ENCODE results near the gene KCNH1.

The KCNH1 gene

DNA sequence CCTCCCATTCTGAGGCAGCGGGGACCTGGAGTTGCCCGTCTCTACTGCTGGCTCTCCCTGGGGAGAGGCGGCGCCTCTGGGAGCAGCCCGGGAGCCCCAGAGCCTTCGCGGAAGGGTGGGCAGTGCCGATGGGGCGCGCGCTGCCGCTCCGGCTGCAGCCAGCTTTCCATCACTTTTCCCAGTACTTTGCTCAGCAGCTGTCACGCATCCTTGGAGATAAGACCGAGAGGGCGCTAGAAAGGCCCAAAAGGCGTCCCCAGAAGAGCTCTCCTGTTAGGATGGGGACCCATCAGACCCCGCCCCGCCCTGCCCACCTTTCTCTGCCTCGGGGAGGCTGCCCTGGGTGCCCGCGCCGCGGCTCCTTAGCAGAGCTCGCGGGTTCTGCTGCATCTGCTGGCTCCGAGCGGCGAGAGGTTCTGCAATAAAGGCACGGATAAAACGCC is 534 bp downstream of the KCNH1 start:
- TF ChIP-seq RAD21 (IDR thresholded peaks at IDR 0.05; ENCODE audit: low read depth) (no peak), YY1 (IDR thresholded peaks at IDR 0.05; ENCODE audit: low read depth) (no peak), TEAD4 (IDR thresholded peaks at IDR 0.05) (no peak), TCF12 (IDR thresholded peaks at IDR 0.05; ENCODE audit: low read depth) (no peak), EGR1 (IDR thresholded peaks at IDR 0.05) (no peak)
- TF ChIP-seq, protein P1, sequence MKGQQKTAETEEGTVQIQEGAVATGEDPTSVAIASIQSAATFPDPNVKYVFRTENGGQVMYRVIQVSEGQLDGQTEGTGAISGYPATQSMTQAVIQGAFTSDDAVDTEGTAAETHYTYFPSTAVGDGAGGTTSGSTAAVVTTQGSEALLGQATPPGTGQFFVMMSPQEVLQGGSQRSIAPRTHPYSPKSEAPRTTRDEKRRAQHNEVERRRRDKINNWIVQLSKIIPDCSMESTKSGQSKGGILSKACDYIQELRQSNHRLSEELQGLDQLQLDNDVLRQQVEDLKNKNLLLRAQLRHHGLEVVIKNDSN (IDR thresholded peaks at IDR 0.05): no peak

DNA sequence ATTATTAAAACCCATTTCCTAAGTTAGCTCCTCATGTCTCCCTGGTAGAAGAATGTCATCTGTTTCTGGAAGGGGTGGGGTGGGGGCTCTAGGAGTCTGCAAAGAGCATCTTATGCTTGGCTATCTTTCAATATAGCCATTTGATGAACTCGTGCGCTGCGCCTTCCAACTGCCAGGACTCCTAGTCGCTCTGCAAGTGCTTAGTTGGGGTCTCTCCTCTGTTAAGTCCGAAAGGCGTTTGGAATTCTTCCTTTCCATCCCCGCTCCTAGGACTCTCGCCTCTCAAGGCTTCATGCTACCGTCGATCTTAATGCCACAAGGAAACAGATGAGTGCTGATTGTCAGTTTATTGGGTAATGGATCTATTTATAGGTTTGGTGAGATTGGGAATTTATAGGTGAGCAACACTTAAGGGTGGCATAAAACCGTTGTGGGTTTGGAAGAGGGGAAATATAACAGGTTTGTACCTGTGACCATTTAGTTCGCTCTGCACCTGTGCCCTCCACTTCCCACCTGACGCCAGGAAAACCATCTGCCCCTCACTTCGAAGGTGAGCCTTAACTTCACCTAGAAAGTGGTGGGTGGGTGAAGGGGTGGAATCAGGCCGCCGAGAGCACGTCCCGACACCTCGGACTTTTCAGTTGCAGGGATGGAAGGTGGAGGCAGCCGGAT is 1.1 kb downstream of the KCNH1 start:
- TF ChIP-seq NFIC (IDR thresholded peaks at IDR 0.05) (no peak), CREB1 (IDR thresholded peaks at IDR 0.05; ENCODE audit: low read depth) (no peak), FOXM1 (IDR thresholded peaks at IDR 0.05; ENCODE audit: borderline replicate concordance, low read depth) (no peak), ZBTB7A (IDR thresholded peaks at IDR 0.05; ENCODE audit: low read depth) (no peak), TAF1 (IDR thresholded peaks at IDR 0.05; ENCODE audit: low read depth) (no peak), RAD21 (IDR thresholded peaks at IDR 0.05; ENCODE audit: low read depth) (no peak), CEBPB (IDR thresholded peaks at IDR 0.05) (no peak), EGR1 (IDR thresholded peaks at IDR 0.05) (no peak), TEAD4 (IDR thresholded peaks at IDR 0.05) (no peak), TCF12 (IDR thresholded peaks at IDR 0.05; ENCODE audit: low read depth) (no peak), YY1 (IDR thresholded peaks at IDR 0.05; ENCODE audit: low read depth) (no peak)
- TF ChIP-seq, protein P2, sequence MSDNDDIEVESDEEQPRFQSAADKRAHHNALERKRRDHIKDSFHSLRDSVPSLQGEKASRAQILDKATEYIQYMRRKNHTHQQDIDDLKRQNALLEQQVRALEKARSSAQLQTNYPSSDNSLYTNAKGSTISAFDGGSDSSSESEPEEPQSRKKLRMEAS (IDR thresholded peaks at IDR 0.05): no peak
- TF ChIP-seq, protein P3, sequence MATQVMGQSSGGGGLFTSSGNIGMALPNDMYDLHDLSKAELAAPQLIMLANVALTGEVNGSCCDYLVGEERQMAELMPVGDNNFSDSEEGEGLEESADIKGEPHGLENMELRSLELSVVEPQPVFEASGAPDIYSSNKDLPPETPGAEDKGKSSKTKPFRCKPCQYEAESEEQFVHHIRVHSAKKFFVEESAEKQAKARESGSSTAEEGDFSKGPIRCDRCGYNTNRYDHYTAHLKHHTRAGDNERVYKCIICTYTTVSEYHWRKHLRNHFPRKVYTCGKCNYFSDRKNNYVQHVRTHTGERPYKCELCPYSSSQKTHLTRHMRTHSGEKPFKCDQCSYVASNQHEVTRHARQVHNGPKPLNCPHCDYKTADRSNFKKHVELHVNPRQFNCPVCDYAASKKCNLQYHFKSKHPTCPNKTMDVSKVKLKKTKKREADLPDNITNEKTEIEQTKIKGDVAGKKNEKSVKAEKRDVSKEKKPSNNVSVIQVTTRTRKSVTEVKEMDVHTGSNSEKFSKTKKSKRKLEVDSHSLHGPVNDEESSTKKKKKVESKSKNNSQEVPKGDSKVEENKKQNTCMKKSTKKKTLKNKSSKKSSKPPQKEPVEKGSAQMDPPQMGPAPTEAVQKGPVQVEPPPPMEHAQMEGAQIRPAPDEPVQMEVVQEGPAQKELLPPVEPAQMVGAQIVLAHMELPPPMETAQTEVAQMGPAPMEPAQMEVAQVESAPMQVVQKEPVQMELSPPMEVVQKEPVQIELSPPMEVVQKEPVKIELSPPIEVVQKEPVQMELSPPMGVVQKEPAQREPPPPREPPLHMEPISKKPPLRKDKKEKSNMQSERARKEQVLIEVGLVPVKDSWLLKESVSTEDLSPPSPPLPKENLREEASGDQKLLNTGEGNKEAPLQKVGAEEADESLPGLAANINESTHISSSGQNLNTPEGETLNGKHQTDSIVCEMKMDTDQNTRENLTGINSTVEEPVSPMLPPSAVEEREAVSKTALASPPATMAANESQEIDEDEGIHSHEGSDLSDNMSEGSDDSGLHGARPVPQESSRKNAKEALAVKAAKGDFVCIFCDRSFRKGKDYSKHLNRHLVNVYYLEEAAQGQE (IDR thresholded peaks at IDR 0.05; ENCODE audit: low read depth): no peak
- TF ChIP-seq, protein P1 (IDR thresholded peaks at IDR 0.05): no peak

DNA sequence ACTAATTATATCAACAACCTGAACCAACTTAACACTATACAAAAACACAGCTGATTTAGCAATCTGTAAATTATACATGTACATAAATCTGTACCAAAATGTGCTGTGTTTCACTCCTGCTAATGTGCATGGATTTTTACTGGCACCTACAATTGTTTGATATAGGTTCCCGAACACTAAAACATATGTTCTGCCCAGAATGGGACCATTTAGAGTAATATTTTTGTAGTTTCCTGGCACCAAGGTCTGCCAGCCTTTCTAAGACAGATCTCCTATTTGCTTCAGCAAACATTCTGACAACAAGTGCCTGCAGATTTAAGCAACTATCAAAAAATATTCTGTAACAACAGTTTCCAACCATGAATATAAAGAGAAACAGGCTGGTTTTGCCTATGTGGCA is 4.2 kb downstream of the KCNH1 start:
- TF ChIP-seq ZBTB7A (IDR thresholded peaks at IDR 0.05; ENCODE audit: low read depth) (no peak), TAF1 (IDR thresholded peaks at IDR 0.05; ENCODE audit: low read depth) (no peak), YY1 (IDR thresholded peaks at IDR 0.05; ENCODE audit: low read depth) (no peak)
- TF ChIP-seq, protein P2 (IDR thresholded peaks at IDR 0.05): no peak

DNA sequence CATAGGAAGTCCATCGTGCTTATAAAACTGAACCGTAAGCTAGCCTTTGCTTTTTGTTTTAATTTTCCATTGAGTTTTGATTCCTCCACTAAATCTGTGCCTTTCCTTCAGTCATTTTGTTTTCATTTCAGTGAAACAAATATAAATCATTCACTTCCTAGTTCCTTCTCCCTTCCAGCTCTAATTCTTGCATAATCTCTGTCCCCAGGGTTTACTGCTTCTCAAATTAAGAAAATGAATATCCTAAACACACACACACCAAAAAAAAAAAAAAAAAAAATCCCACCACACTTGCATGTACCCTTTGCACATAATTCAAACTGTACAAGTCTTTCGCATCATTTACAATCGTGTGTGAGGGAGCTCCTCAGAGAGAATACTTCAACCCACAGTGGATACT is 6.8 kb downstream of the KCNH1 start:
- TF ChIP-seq EGR1 (IDR thresholded peaks at IDR 0.05) (no peak), FOXM1 (IDR thresholded peaks at IDR 0.05; ENCODE audit: borderline replicate concordance, low read depth) (no peak), TCF12 (IDR thresholded peaks at IDR 0.05; ENCODE audit: low read depth) (no peak), RAD21 (IDR thresholded peaks at IDR 0.05; ENCODE audit: low read depth) (no peak), CREB1 (IDR thresholded peaks at IDR 0.05; ENCODE audit: low read depth) (no peak), YY1 (IDR thresholded peaks at IDR 0.05; ENCODE audit: low read depth) (no peak), TAF1 (IDR thresholded peaks at IDR 0.05; ENCODE audit: low read depth) (no peak), TEAD4 (IDR thresholded peaks at IDR 0.05) (no peak), EP300 (IDR thresholded peaks at IDR 0.05; ENCODE audit: borderline replicate concordance) (no peak), CEBPB (IDR thresholded peaks at IDR 0.05) (no peak)
- TF ChIP-seq, protein P3 (IDR thresholded peaks at IDR 0.05; ENCODE audit: low read depth): no peak
- TF ChIP-seq, protein P1 (IDR thresholded peaks at IDR 0.05): no peak

DNA sequence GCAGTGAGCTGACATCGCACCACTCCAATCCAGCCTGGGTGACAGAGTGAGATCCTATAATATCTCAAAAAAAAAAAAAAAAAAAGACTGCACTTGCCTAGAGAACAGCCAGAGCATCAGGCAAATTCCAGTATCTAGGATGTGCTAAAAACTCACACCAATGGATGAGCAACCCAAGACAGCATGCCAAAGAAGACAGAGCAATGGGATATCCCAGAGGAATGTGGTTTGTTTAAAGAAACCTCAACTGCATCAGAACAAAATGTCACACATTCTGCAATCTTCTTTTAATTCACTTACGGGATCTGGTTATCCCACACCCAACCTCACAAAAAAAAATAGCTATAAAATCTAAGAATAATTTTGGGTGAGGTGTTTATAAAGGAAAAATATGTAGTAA is 7.3 kb downstream of the KCNH1 start:
- TF ChIP-seq EP300 (IDR thresholded peaks at IDR 0.05; ENCODE audit: borderline replicate concordance) (no peak), RAD21 (IDR thresholded peaks at IDR 0.05; ENCODE audit: low read depth) (no peak)
- TF ChIP-seq, protein P3 (IDR thresholded peaks at IDR 0.05; ENCODE audit: low read depth): no peak
